ENCODE measurements around the gene CEACAM18.

CEACAM18 gene

DNA sequence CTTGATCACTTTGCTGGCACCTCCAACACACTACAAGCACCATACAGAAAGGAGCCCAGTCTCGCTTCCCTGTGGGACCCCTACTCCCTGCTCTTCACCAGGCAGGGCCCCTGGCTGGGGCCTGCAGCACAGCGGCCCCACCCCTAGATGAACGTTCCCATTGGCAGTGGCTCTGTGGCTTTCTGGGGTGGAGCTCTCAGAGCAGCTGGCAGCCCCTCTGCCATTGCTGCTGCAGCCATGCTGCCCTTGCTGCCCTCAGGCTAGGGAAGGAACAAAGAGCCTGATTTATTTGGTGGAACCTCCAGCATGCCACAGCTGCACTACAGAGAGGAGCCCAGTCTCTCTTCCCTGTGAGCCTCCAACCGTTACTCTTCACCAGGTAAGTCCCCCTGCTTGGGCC lies 47.3 kb downstream of the CEACAM18 start:
- TF ChIP-seq, protein P1, sequence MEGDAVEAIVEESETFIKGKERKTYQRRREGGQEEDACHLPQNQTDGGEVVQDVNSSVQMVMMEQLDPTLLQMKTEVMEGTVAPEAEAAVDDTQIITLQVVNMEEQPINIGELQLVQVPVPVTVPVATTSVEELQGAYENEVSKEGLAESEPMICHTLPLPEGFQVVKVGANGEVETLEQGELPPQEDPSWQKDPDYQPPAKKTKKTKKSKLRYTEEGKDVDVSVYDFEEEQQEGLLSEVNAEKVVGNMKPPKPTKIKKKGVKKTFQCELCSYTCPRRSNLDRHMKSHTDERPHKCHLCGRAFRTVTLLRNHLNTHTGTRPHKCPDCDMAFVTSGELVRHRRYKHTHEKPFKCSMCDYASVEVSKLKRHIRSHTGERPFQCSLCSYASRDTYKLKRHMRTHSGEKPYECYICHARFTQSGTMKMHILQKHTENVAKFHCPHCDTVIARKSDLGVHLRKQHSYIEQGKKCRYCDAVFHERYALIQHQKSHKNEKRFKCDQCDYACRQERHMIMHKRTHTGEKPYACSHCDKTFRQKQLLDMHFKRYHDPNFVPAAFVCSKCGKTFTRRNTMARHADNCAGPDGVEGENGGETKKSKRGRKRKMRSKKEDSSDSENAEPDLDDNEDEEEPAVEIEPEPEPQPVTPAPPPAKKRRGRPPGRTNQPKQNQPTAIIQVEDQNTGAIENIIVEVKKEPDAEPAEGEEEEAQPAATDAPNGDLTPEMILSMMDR (IDR thresholded peaks at IDR 0.05), result no peak
- Histone ChIP-seq H3K36me3 (no peaks in the 10 kb centered on the region), H3K9me3 (no peaks in the 10 kb centered on the region), H3K27ac (no peak overlapping the region), H3K4me1 (peaks cover 0 to 6% (median 0%) of the 10 kb centered on the region in 4 donors), H3K4me3 (no peak overlapping the region), H3K27me3 (no peaks in the 10 kb centered on the region)
- intact Hi-C loops (cut with DNase I; ENCODE audit: low total_unique reads), result no loop called here
- no peak for DNase-seq

DNA sequence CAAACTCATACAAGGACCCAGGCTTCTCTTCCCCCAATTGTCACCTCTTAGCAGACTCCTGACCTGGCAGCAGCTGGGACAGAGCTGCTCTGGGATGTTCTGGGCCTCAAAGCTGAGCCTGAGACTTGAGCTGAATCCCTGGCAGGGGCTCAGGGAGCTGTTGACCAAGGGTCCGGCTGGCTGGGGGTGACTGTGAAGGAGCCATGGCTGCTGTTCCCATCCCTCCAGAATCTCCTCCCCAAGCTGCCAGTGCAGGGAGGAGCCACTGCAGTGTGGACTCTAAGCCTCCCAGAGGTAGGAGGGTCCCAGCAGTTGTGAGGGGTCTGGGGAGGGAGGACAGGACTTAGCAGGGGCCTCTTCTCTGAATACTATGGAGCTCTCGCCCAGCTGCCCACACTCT lies 51.0 kb downstream of the CEACAM18 start:
- Histone ChIP-seq H3K36me3 (no peaks in the 10 kb centered on the region), H3K27me3 (peaks cover 0 to 2% of the 10 kb centered on the region in 2 donors), H3K27ac (no peak overlapping the region), H3K4me3 (no peak overlapping the region), H3K9me3 (no peaks in the 10 kb centered on the region), H3K4me1 (peaks cover 0 to 6% (median 0%) of the 10 kb centered on the region in 4 donors)
- TF ChIP-seq, protein P1 (IDR thresholded peaks at IDR 0.05), result no peak
- intact Hi-C loops (cut with DNase I; ENCODE audit: low total_unique reads), result no loop called here
- DNase-seq, result no peak

DNA sequence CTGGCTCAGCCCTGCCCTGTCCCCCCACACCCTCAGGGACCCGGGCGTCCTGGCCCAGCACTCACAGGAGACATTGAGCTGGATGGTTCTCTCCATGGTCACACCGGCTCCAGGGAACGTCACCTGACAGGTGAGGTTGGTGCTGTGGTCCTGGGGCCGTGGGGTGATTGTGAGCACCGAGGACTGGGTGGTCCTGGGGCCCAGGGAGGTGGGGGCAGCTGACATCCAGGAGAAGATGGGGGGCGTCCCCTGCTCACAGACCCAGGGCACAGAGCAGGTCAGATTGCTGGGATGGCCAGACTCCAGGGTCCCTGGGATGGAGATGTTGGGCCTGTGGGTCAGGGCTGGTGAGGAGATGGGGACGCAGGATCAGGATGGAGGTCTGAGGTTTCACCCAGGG lies 52.3 kb downstream of the CEACAM18 start:
- Histone ChIP-seq H3K4me1 (peaks cover 0 to 2% (median 0%) of the 10 kb centered on the region in 4 donors), H3K27ac (no peak overlapping the region), H3K9me3 (no peaks in the 10 kb centered on the region), H3K4me3 (no peak overlapping the region), H3K27me3 (peaks cover 0 to 2% of the 10 kb centered on the region in 2 donors), H3K36me3 (no peaks in the 10 kb centered on the region)
- intact Hi-C loops (cut with DNase I; ENCODE audit: low total_unique reads), result loop anchor here (1.0 kb wide), 1 partner anchor 86 kb away; no protein-coding TSS in a partner anchor
- no peak for DNase-seq
- TF ChIP-seq, protein P1 (IDR thresholded peaks at IDR 0.05), result no peak

DNA sequence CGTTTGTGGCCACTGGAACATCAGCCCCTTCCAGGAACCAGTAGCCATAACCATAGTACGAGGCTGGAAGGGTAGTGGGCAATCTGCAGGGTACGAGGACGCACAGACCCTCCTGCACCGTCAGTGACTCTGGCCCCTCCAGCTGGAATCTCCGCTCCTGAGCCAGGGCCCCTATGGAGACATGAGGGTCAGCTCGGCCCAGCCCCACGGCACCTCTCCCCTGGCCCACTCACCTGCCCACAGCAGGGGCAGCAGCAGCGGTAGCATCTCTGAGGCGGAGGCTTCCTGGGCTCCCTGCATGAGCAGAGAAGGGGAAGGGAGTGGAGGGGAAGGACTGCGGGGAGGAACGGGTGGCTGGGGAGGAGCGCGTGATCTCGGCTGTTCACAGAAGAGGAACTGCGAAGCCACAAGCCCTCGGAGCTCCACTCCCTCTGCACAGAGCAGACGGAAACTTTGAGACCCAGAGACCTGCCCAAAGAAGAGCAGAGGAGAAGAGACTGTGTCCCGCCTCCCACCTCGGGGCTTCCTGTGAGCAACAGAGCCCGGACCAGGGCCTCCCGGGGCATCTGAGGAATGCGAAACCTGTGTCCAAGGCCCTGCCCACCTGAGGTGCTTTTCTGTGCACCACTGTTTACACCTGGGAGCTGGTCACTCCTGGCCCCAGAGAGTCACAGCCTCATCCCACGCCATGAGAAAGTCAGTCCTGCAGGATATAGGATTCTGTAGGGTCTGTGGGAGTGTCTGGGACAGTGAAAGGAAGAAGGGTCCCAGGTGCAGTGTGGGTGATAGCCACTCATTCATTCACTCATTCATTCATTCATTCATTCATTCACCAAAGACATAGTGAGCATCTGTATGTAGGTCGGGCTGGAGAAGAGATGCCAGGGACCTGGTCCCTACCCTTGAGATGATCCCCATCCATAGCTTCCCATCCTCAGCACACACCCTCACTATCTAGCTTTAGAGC lies 53.3 kb downstream of the CEACAM18 start, which contains the start of gene SIGLEC6:
SIGLEC6 (minus strand) TSS at position 322 of the 967 bp plus-strand sequence; CDS start at position 300, 22 bp downstream.
- Histone ChIP-seq H3K27ac (no peak within 1 kb of the TSS), H3K4me1 (no peaks in the 10 kb centered on the region), H3K4me3 (no peak within 1 kb of the TSS), H3K27me3 (peaks cover 0 to 2% of the 10 kb centered on the region in 2 donors), H3K36me3 (no peaks in the 10 kb centered on the region), H3K9me3 (no peaks in the 10 kb centered on the region)
- intact Hi-C loops (cut with DNase I; ENCODE audit: low total_unique reads), result loop anchor here (1.0 kb wide), 1 partner anchor 85 kb away; no protein-coding TSS in a partner anchor
- TF ChIP-seq, protein P1 (IDR thresholded peaks at IDR 0.05), result no peak
- DNase-seq, result peak; percentile 63 to 77

DNA sequence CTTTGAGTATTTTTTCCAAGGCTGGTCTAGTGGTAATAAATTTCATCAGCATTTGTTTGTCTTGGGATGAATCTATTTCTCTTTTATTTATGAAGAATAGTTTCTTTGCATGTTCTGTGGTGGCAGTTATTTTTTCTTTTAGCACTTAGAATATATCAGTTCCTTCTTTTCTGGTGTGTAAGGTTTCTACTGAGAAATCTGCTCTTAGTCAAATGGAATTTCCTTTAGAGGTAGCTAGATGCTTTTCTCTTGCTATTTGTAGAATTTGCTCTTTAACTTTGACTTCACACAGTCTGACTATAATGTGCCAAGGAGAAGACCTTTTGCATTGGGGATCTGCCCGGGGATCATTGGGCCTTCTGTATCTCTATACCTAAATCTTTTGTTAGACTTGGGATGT lies 57.2 kb downstream of the CEACAM18 start:
- Histone ChIP-seq H3K36me3 (no peaks in the 10 kb centered on the region), H3K27me3 (peaks cover 0 to 8% of the 10 kb centered on the region in 2 donors), H3K27ac (no peak overlapping the region), H3K4me3 (no peak overlapping the region), H3K9me3 (no peaks in the 10 kb centered on the region), H3K4me1 (no peaks in the 10 kb centered on the region)
- TF ChIP-seq, protein P1 (IDR thresholded peaks at IDR 0.05), result no peak
- DNase-seq, result no peak
- intact Hi-C loops (cut with DNase I; ENCODE audit: low total_unique reads), result no loop called here

Data from tibial artery (tissue), 4 donors.